Stomach (tissue), 4 donors: ENCODE data around the gene GABBR2.

Experiments used
- CTCF ChIP-seq, 7 experiments: fragments of 450-650 bp in 4 of 7; fragments of 200-600 bp in 3 of 7; sonication (generic) in 3 of 7; IDR thresholded peaks; one replicate each; pipeline ENCODE4 v1.5.1; 2016 to 2019; ENCODE audit warnings: antibody characterized with exemption in 7 of 7, control low read depth in 2 of 7, mild to moderate bottlenecking in 1 of 7
- EP300 ChIP-seq: sonication (generic); formaldehyde crosslinking; IDR thresholded peaks from one replicate; pipeline ENCODE4 v1.6.1; 2017; ENCODE audit warnings: antibody characterized with exemption
- POLR2A ChIP-seq, 4 donors: fragments of 450-650 bp; IDR thresholded peaks; one replicate each; pipeline ENCODE4 v1.6.1; 2016; ENCODE audit warnings: antibody characterized with exemption in 4 of 4, control low read depth in 2 of 4, mild to moderate bottlenecking in 1 of 4, moderate library complexity in 1 of 4
- POLR2AphosphoS5 ChIP-seq, 3 donors: sonication (generic); formaldehyde crosslinking; IDR thresholded peaks; one replicate each; pipeline ENCODE4 v1.6.1; 2016; ENCODE audit warnings: antibody characterized with exemption in 3 of 3

- TF ChIP-seq EP300, result no peak
- TF ChIP-seq CTCF (IDR thresholded peaks at IDR 0.05), result no peak
- TF ChIP-seq POLR2A (IDR thresholded peaks at IDR 0.05), result no peak
- no peak for TF ChIP-seq POLR2AphosphoS5 (IDR thresholded peaks at IDR 0.05)
Measured at GRCh38 chr9:98368366-98369065, 340.2 kb downstream of the GABBR2 start.
